Neural cell (in vitro differentiated cells): ENCODE results near the gene NPRL2. TPM values are rescaled to one million over a fixed set of nuclear protein-coding genes. Genes with fewer than 3 reads are reported as not detected.

Source experiments
- H2AFZ ChIP-seq: fragments of 200-600, 300-800 bp; sonication (generic), shearing (Covaris generic); 2 replicates; pipeline ENCODE4 v1.6.0; 2014; ENCODE audit warnings: low read depth, mild to moderate bottlenecking, antibody characterized with exemption, low read length, moderate library complexity
- H3F3A ChIP-seq: fragments of 200-600 bp; shearing (Covaris generic); 2 replicates; pipeline ENCODE4 v1.6.1; 2016; ENCODE audit warnings: mild to moderate bottlenecking, moderate library complexity, mixed read lengths, antibody characterized with exemption, low read length; ENCODE audit not compliant: insufficient read depth, poor library complexity, severe bottlenecking
- H3K27ac ChIP-seq: fragments of 200-600, 300-800 bp; sonication (generic), shearing (Covaris generic); 2 replicates; pipeline ENCODE4 v1.5.1; 2014; ENCODE audit warnings: mild to moderate bottlenecking, low read length, moderate library complexity
- H3K27me3 ChIP-seq: fragments of 300-800, 200-600 bp; sonication (generic), shearing (Covaris generic); 2 replicates; pipeline ENCODE4 v1.6.0; 2014; ENCODE audit warnings: mild to moderate bottlenecking, low read depth, low read length, moderate library complexity; ENCODE audit not compliant: insufficient read depth
- H3K36me3 ChIP-seq: fragments of 300-800, 200-600 bp; sonication (generic), shearing (Covaris generic); 2 replicates; pipeline ENCODE4 v1.5.1; 2014; ENCODE audit warnings: mild to moderate bottlenecking, antibody characterized with exemption, low read length, moderate library complexity; ENCODE audit not compliant: insufficient read depth
- H3K4me2 ChIP-seq: fragments of 300-800, 200-600 bp; sonication (generic), shearing (Covaris generic); 2 replicates; pipeline ENCODE4 v1.6.0; 2014; ENCODE audit warnings: mild to moderate bottlenecking, low read length
- H3K4me3 ChIP-seq: fragments of 300-800, 200-600 bp; sonication (generic), shearing (Covaris generic); 2 replicates; pipeline ENCODE4 v1.5.1; 2014; ENCODE audit warnings: mild to moderate bottlenecking, low read length, moderate library complexity
- H3K79me2 ChIP-seq: fragments of 200-600 bp; shearing (Covaris generic); replicated peaks from 2 replicates; pipeline ENCODE4 v1.6.0; 2014; ENCODE audit warnings: mild to moderate bottlenecking, low read length, moderate library complexity; ENCODE audit not compliant: insufficient read depth
- H3K9ac ChIP-seq: fragments of 300-800, 200-600 bp; sonication (generic), shearing (Covaris generic); 2 replicates; pipeline ENCODE4 v1.6.1; 2016; ENCODE audit warnings: mild to moderate bottlenecking, low read length, mixed read lengths
- H3K9me2 ChIP-seq: fragments of 200-600 bp; shearing (Covaris generic); 2 replicates; pipeline ENCODE4 v1.6.1; 2016; ENCODE audit warnings: mild to moderate bottlenecking, low read length, mixed read lengths; ENCODE audit not compliant: insufficient read depth
- H3K9me3 ChIP-seq: fragments of 200-600, 300-800 bp; sonication (generic), shearing (Covaris generic); 2 replicates; pipeline ENCODE4 v1.6.1; 2016; ENCODE audit warnings: mild to moderate bottlenecking, mixed run types, low read length, moderate library complexity, mixed read lengths
- H4K20me1 ChIP-seq: fragments of 200-600 bp; shearing (Covaris generic); 2 replicates; pipeline ENCODE4 v1.6.1; 2016; ENCODE audit warnings: mild to moderate bottlenecking, mixed run types; ENCODE audit not compliant: insufficient read depth
- CTCF ChIP-seq: fragments of 450-650 bp; IDR thresholded peaks from 2 replicates; pipeline ENCODE4 v1.5.1; 2014; ENCODE audit warnings: antibody characterized with exemption, mild to moderate bottlenecking, moderate library complexity; ENCODE audit not compliant: poor library complexity, severe bottlenecking
- EP300 ChIP-seq: fragments of 450-650 bp; conservative IDR thresholded peaks from 2 replicates; pipeline ENCODE4 v1.6.1; 2014; ENCODE audit warnings: antibody characterized with exemption, mild to moderate bottlenecking, moderate library complexity; ENCODE audit not compliant: poor library complexity, severe bottlenecking
- EZH2 ChIP-seq: fragments of 200-600, 300-800 bp; shearing (Covaris generic), sonication (generic); IDR thresholded peaks from 2 replicates; pipeline ENCODE4 v1.6.1; 2014; ENCODE audit warnings: antibody characterized with exemption, low read length, borderline replicate concordance, mild to moderate bottlenecking; ENCODE audit not compliant: insufficient read depth, poor library complexity, severe bottlenecking
- MXI1 ChIP-seq: fragments of 450-650 bp; conservative IDR thresholded peaks from 2 replicates; pipeline ENCODE4 v1.6.1; 2014; ENCODE audit warnings: antibody characterized with exemption, mild to moderate bottlenecking; ENCODE audit not compliant: poor library complexity, severe bottlenecking
- POLR2AphosphoS5 ChIP-seq: IDR thresholded peaks from 2 replicates; pipeline ENCODE4 v1.6.1; 2012
- RAD21 ChIP-seq: fragments of 450-650 bp; conservative IDR thresholded peaks from 2 replicates; pipeline ENCODE4 v1.6.1; 2014; ENCODE audit warnings: antibody characterized with exemption, mild to moderate bottlenecking, moderate library complexity
- SMC3 ChIP-seq: fragments of 450-650 bp; conservative IDR thresholded peaks from 2 replicates; pipeline ENCODE4 v1.6.1; 2014; ENCODE audit warnings: antibody characterized with exemption, mild to moderate bottlenecking, moderate library complexity; ENCODE audit not compliant: poor library complexity
- TAF1 ChIP-seq: IDR thresholded peaks from 2 replicates; pipeline ENCODE4 v1.6.1; 2012; ENCODE audit warnings: low read depth
- polyA plus RNA-seq: library from polyadenylated mRNA; depleted of rRNA; stranded (reverse); fragments of >200 nt; gene quantifications from 2 replicates; pipeline ENCODE4 v1.2.3, GENCODE V29; 2014
- TF ChIP-seq, protein P1 (sequence below): IDR thresholded peaks from 2 replicates; pipeline ENCODE4 v1.6.1; 2012; ENCODE audit warnings: borderline replicate concordance

NPRL2 gene
- polyA plus RNA-seq, 1 donor from 2014 or later: 118 TPM

GRCh38 chr3:50322115-50322385 is 28.5 kb downstream of the NPRL2 start:
- H4K20me1 ChIP-seq: no peaks in the 10 kb centered on the region
- H2AFZ ChIP-seq: peak overlapping the region; percentile 56
- peaks cover 25% of the 10 kb centered on the region for H3K79me2 ChIP-seq
- no peaks in the 10 kb centered on the region for H3K27me3 ChIP-seq
- peak overlapping the region; percentile 93 for H3K4me3 ChIP-seq
- TF ChIP-seq MXI1: no peak
- no peak for TF ChIP-seq EP300
- TF ChIP-seq POLR2AphosphoS5: no peak
- no peak for TF ChIP-seq CTCF
- TF ChIP-seq, protein P1, sequence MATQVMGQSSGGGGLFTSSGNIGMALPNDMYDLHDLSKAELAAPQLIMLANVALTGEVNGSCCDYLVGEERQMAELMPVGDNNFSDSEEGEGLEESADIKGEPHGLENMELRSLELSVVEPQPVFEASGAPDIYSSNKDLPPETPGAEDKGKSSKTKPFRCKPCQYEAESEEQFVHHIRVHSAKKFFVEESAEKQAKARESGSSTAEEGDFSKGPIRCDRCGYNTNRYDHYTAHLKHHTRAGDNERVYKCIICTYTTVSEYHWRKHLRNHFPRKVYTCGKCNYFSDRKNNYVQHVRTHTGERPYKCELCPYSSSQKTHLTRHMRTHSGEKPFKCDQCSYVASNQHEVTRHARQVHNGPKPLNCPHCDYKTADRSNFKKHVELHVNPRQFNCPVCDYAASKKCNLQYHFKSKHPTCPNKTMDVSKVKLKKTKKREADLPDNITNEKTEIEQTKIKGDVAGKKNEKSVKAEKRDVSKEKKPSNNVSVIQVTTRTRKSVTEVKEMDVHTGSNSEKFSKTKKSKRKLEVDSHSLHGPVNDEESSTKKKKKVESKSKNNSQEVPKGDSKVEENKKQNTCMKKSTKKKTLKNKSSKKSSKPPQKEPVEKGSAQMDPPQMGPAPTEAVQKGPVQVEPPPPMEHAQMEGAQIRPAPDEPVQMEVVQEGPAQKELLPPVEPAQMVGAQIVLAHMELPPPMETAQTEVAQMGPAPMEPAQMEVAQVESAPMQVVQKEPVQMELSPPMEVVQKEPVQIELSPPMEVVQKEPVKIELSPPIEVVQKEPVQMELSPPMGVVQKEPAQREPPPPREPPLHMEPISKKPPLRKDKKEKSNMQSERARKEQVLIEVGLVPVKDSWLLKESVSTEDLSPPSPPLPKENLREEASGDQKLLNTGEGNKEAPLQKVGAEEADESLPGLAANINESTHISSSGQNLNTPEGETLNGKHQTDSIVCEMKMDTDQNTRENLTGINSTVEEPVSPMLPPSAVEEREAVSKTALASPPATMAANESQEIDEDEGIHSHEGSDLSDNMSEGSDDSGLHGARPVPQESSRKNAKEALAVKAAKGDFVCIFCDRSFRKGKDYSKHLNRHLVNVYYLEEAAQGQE: no peak
- no peak for TF ChIP-seq RAD21
- no peak for TF ChIP-seq TAF1
- no peak for TF ChIP-seq EZH2
- no peak for TF ChIP-seq SMC3
- H3K4me2 ChIP-seq: no peak overlapping the region
- H3K27ac ChIP-seq: peak overlapping the region; percentile 94
- no peaks in the 10 kb centered on the region for H3K9me3 ChIP-seq
- H3K9ac ChIP-seq: peak overlapping the region; percentile 96
- H3K36me3 ChIP-seq: no peaks in the 10 kb centered on the region
- no peaks in the 10 kb centered on the region for H3K9me2 ChIP-seq
- H3F3A ChIP-seq: no peaks in the 10 kb centered on the region

GRCh38 chr3:50321336-50322114 is 29.1 kb downstream of the NPRL2 start:
- Histone ChIP-seq H3K27ac (peak overlapping the region; percentile 94), H3K36me3 (no peaks in the 10 kb centered on the region), H3F3A (no peaks in the 10 kb centered on the region), H3K9me3 (no peaks in the 10 kb centered on the region), H3K9ac (peak overlapping the region; percentile 96), H4K20me1 (no peaks in the 10 kb centered on the region), H3K4me3 (peak overlapping the region; percentile 93), H3K27me3 (no peaks in the 10 kb centered on the region), H3K9me2 (no peaks in the 10 kb centered on the region), H3K4me2 (no peak overlapping the region), H3K79me2 (peaks cover 23% of the 10 kb centered on the region), H2AFZ (peak overlapping the region; percentile 85)
- peak; percentile 64 for TF ChIP-seq CTCF
- TF ChIP-seq EP300: peak; percentile 24
- peak; percentile 83 for TF ChIP-seq POLR2AphosphoS5
- TF ChIP-seq RAD21: no peak
- no peak for TF ChIP-seq SMC3
- no peak for TF ChIP-seq TAF1
- TF ChIP-seq, protein P1: no peak
- no peak for TF ChIP-seq EZH2
- TF ChIP-seq MXI1: peak; percentile 81
